B cell (primary cell): ENCODE results near the gene SPAG5. TPM values are rescaled to one million over a fixed set of nuclear protein-coding genes. Genes with fewer than 3 reads are reported as not detected.

ENCODE experiments used
- ATAC-seq: fragments of 200-7000 bp; cut with Tn5 transposase; one replicate; pipeline ENCODE4 v1.10.0; 2021; ENCODE audit warnings: low read depth, mild to moderate bottlenecking, moderate number of reproducible peaks, moderate library complexity
- CTCF ChIA-PET: fragments of 350-600 bp; sonication (Branson Sonifier 250); formaldehyde crosslinking; loops from one replicate; lab custom pipeline; 2021; ENCODE audit warnings: antibody characterized with exemption, inconsistent platforms; lab: Charles Lee
- POLR2A ChIA-PET: fragments of 350-600 bp; sonication (Branson Sonifier 250); formaldehyde crosslinking; loops from one replicate; lab custom pipeline; 2021; ENCODE audit warnings: antibody characterized with exemption; lab: Charles Lee
- DNase-seq: peaks from one replicate; pipeline ENCODE4 v3.0.0; 2013
- H2AFZ ChIP-seq: 2 replicates; pipeline ENCODE4 v1.6.1; 2012; ENCODE audit warnings: mild to moderate bottlenecking, low read depth, low read length; ENCODE audit not compliant: insufficient read depth, poor library complexity, severe bottlenecking
- H3K27ac ChIP-seq, 2 donors: 1 replicate in 1 of 2; 2 replicates in 1 of 2; pipeline ENCODE4 v1.5.1; 2012 to 2013; ENCODE audit warnings: low read length in 2 of 2, mild to moderate bottlenecking in 2 of 2, moderate library complexity in 1 of 2
- H3K27me3 ChIP-seq, 4 experiments: fragments of 200-600 bp in 1 of 4; sonication (generic) in 1 of 4; replicated peaks in 1 of 4; 1 replicate in 2 of 4; 2 replicates in 2 of 4; pipeline versions ENCODE4 v1.6.1 to v1.7.0; 2013 to 2016; ENCODE audit warnings: low read length in 3 of 4, mild to moderate bottlenecking in 2 of 4, mixed read lengths in 1 of 4, moderate library complexity in 1 of 4; ENCODE audit not compliant: insufficient read depth in 4 of 4, control insufficient read depth in 3 of 4; ENCODE audit errors: control extremely low read depth in 1 of 4
- H3K36me3 ChIP-seq, 2 experiments: replicated peaks in 1 of 2; 1 replicate in 1 of 2; 2 replicates in 1 of 2; pipeline versions ENCODE4 v1.6.1 to v1.7.1; 2013; ENCODE audit warnings: low read length in 1 of 2; ENCODE audit not compliant: insufficient read depth in 2 of 2, control insufficient read depth in 1 of 2; ENCODE audit errors: control extremely low read depth in 1 of 2, extremely low read depth in 1 of 2
- H3K4me1 ChIP-seq, 2 donors: fragments of 200-600 bp in 1 of 2; sonication (generic) in 1 of 2; 1 replicate in 1 of 2; 2 replicates in 1 of 2; pipeline versions ENCODE4 v1.5.1 to v1.6.1; 2013 to 2017; ENCODE audit warnings: low read length in 2 of 2; ENCODE audit not compliant: control insufficient read depth in 2 of 2, insufficient read depth in 2 of 2
- H3K4me2 ChIP-seq: replicated peaks from 2 replicates; pipeline ENCODE3; 2012; ENCODE audit warnings: mild to moderate bottlenecking, low read depth, low read length; ENCODE audit not compliant: poor library complexity, severe bottlenecking
- H3K4me3 ChIP-seq, 5 experiments: fragments of 200-600 bp in 1 of 5; sonication (generic) in 1 of 5; 1 replicate in 3 of 5; 2 replicates in 2 of 5; pipeline versions ENCODE4 v1.5.1 to v1.7.0; 2011 to 2016; ENCODE audit warnings: low read length in 4 of 5, mild to moderate bottlenecking in 4 of 5, low read depth in 2 of 5, control low read depth in 1 of 5, moderate library complexity in 1 of 5; ENCODE audit not compliant: insufficient read depth in 1 of 5; ENCODE audit errors: control extremely low read depth in 1 of 5, extremely low read depth in 1 of 5
- H3K79me2 ChIP-seq: fragments of 200-600 bp; sonication (generic); one replicate; pipeline ENCODE4 v1.6.0; 2016; ENCODE audit warnings: low read length; ENCODE audit not compliant: control insufficient read depth, insufficient read depth
- H3K9ac ChIP-seq: fragments of 200-600 bp; sonication (generic); 2 replicates; pipeline ENCODE4 v1.6.1; 2017; ENCODE audit warnings: mild to moderate bottlenecking, low read length, moderate library complexity
- H3K9me3 ChIP-seq, 3 donors: one replicate each; pipeline versions ENCODE4 v1.6.1 to v1.7.1; 2013; ENCODE audit warnings: low read length in 2 of 3; ENCODE audit not compliant: control insufficient read depth in 2 of 3, insufficient read depth in 1 of 3; ENCODE audit errors: control extremely low read depth in 1 of 3
- H4K20me1 ChIP-seq: 2 replicates; pipeline ENCODE4 v1.6.0; 2012; ENCODE audit warnings: mild to moderate bottlenecking, low read length; ENCODE audit not compliant: insufficient read depth, control insufficient read depth, poor library complexity, severe bottlenecking
- H3K27ac Mint-ChIP-seq: one replicate; pipeline ENCODE4 v1.8.0; 2021; ENCODE audit warnings: mixed read lengths
- H3K27me3 Mint-ChIP-seq: one replicate; pipeline ENCODE4 v1.8.0; 2021; ENCODE audit warnings: mixed read lengths
- H3K4me1 Mint-ChIP-seq: one replicate; pipeline ENCODE4 v1.8.0; 2021; ENCODE audit warnings: mixed read lengths
- H3K4me3 Mint-ChIP-seq: one replicate; pipeline ENCODE4 v1.8.0; 2021; ENCODE audit warnings: mixed read lengths
- H3K9me3 Mint-ChIP-seq: one replicate; pipeline ENCODE4 v1.8.0; 2022; ENCODE audit warnings: mixed read lengths; ENCODE audit not compliant: insufficient read depth
- EZH2 ChIP-seq: IDR thresholded peaks from 2 replicates; pipeline ENCODE4 v1.6.1; 2012; ENCODE audit warnings: borderline replicate concordance, low read depth, mild to moderate bottlenecking, moderate library complexity, low read length; ENCODE audit not compliant: insufficient read depth, poor library complexity, severe bottlenecking
- WGBS: methylation state at CpG from one replicate; pipeline ENCODE4 v1.1.5; 2013; ENCODE audit warnings: missing lambda C conversion rate; ENCODE audit not compliant: insufficient coverage; 5-methylcytosine and 5-hydroxymethylcytosine counted together
- intact Hi-C: fragments of 100-400 bp; cut with micrococcal nuclease; formaldehyde crosslinking; loops from one replicate; pipeline ENCODE4 v1.10.0; 2022
- polyA plus RNA-seq: library from polyadenylated mRNA; depleted of rRNA; stranded (reverse); fragments of >200 nt; gene quantifications from 2 replicates; pipeline ENCODE4 v1.2.3, GENCODE V29; 2012
- total RNA-seq, 2 donors: library from RNA; stranded (reverse); fragments of 120-200 nt in 1 of 2; gene quantifications; 1 replicate in 1 of 2; 2 replicates in 1 of 2; pipeline versions ENCODE4 v1.2.3 to v1.2.4, GENCODE V29; 2013 to 2022
- TF ChIP-seq, protein P1 (sequence below): fragments of 200-600 bp; IDR thresholded peaks from one replicate; pipeline ENCODE4 v1.8.0; 2022; ENCODE audit warnings: antibody characterized with exemption, mild to moderate bottlenecking

Gene SPAG5
- total and polyA plus RNA-seq, 2 donors (not counting 1 experiment from before 2014, with no cell fraction given) = 4.7 to 8.0 TPM

DNA sequence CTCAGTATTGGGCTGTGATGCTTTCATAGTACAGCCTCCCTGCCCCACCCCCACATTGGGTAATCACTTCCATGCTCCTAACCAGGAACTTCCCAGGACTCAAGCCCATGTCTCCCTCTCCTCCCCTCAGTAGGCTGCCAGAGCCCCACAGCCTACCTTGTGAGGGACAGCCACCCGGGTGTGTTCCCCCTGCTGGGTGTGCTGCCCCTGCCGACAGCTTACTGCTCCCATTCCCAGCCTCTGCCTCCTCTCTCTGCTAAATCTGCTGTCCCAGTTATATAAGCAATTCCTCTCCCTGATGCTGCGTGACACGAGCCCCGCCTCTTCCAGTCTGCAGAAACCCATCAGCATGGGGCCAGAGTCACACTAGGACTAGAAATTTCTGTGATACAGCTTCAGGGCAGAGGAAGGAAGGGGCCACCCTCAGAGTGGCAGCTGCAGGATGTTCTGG lies 15.1 kb upstream of the SPAG5 start, which contains the start of gene RSKR:
Gene RSKR, minus strand, starts transcription at position 255 of the 451 bp plus-strand sequence. Its CDS starts 24 bp downstream, at position 231.
- Histone ChIP-seq H3K27ac (peak within 1 kb of the TSS in 1 of 2 donors; percentile 46), H2AFZ (no peak within 1 kb of the TSS), H3K4me2 (peak within 1 kb of the TSS; percentile 16), H3K4me3 (no peak within 1 kb of the TSS), H3K4me1 (peaks cover 22 to 33% of the 10 kb centered on the region in 2 donors), H3K27me3 (no peaks in the 10 kb centered on the region), H3K9ac (no peak within 1 kb of the TSS), H3K36me3 (peaks cover 8 to 69% of the 10 kb centered on the region in 2 experiments), H3K79me2 (no peaks in the 10 kb centered on the region), H4K20me1 (no peaks in the 10 kb centered on the region), H3K9me3 (no peaks in the 10 kb centered on the region)
- CTCF ChIA-PET = interaction anchor here (0.6 to 15.2 kb wide), 6 partner anchors 35 to 117 kb away, joined by 3 to 220 read pairs (median 8); partner anchors contain the start of gene UNC119
- Mint-ChIP-seq H3K27ac (peak within 1 kb of the TSS; percentile 32), H3K4me1 (peaks cover 38% of the 10 kb centered on the region), H3K27me3 (no peaks in the 10 kb centered on the region), H3K4me3 (no peak within 1 kb of the TSS), H3K9me3 (no peaks in the 10 kb centered on the region)
- intact Hi-C loops = no loop called here
- no peak for DNase-seq
- no peak for ATAC-seq
- TF ChIP-seq EZH2 = no peak
- TF ChIP-seq, protein P1, sequence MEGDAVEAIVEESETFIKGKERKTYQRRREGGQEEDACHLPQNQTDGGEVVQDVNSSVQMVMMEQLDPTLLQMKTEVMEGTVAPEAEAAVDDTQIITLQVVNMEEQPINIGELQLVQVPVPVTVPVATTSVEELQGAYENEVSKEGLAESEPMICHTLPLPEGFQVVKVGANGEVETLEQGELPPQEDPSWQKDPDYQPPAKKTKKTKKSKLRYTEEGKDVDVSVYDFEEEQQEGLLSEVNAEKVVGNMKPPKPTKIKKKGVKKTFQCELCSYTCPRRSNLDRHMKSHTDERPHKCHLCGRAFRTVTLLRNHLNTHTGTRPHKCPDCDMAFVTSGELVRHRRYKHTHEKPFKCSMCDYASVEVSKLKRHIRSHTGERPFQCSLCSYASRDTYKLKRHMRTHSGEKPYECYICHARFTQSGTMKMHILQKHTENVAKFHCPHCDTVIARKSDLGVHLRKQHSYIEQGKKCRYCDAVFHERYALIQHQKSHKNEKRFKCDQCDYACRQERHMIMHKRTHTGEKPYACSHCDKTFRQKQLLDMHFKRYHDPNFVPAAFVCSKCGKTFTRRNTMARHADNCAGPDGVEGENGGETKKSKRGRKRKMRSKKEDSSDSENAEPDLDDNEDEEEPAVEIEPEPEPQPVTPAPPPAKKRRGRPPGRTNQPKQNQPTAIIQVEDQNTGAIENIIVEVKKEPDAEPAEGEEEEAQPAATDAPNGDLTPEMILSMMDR = no peak
- POLR2A ChIA-PET = no interaction called here
- 14% methylated on average over 1 of the region's 5 CpGs for WGBS
